Measurements from ENCODE around the gene LRPAP1. TPM values are rescaled to one million over a fixed set of nuclear protein-coding genes. Genes with fewer than 3 reads are reported as not detected.

The LRPAP1 gene
- total RNA-seq, 1 donor: 82.9 TPM

GRCh38 chr4:3463556-3464348 lies 68.5 kb downstream of the LRPAP1 start:
- TF ChIP-seq, protein P1, sequence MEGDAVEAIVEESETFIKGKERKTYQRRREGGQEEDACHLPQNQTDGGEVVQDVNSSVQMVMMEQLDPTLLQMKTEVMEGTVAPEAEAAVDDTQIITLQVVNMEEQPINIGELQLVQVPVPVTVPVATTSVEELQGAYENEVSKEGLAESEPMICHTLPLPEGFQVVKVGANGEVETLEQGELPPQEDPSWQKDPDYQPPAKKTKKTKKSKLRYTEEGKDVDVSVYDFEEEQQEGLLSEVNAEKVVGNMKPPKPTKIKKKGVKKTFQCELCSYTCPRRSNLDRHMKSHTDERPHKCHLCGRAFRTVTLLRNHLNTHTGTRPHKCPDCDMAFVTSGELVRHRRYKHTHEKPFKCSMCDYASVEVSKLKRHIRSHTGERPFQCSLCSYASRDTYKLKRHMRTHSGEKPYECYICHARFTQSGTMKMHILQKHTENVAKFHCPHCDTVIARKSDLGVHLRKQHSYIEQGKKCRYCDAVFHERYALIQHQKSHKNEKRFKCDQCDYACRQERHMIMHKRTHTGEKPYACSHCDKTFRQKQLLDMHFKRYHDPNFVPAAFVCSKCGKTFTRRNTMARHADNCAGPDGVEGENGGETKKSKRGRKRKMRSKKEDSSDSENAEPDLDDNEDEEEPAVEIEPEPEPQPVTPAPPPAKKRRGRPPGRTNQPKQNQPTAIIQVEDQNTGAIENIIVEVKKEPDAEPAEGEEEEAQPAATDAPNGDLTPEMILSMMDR (IDR thresholded peaks at IDR 0.05; ENCODE audit: extremely low read depth, low read depth, low read length): no peak
- Histone ChIP-seq H2AFZ (ENCODE audit: low read length) (no peak overlapping the region), H4K20me1 (ENCODE audit: insufficient read depth, low read length) (no peaks in the 10 kb centered on the region), H3K4me2 (ENCODE audit: insufficient read depth, low read length) (no peak overlapping the region), H3K27me3 (ENCODE audit: insufficient read depth, low read length) (peaks cover 38% of the 10 kb centered on the region), H3K27ac (ENCODE audit: low read depth, low read length) (no peak overlapping the region), H3K4me3 (ENCODE audit: insufficient read depth, low read length) (no peak overlapping the region), H3K79me2 (ENCODE audit: insufficient read depth, low read length) (no peaks in the 10 kb centered on the region), H3K4me1 (ENCODE audit: insufficient read depth, low read length) (no peaks in the 10 kb centered on the region), H3K9me3 (ENCODE audit: low read depth, low read length) (no peaks in the 10 kb centered on the region), H3K36me3 (ENCODE audit: insufficient read depth, low read length) (no peaks in the 10 kb centered on the region)
- no peak for DNase-seq (ENCODE audit: insufficient read length, low spot score, missing footprints)

GRCh38 chr4:3462790-3463415 lies 69.3 kb downstream of the LRPAP1 start, which contains the start of gene DOK7:
Gene DOK7, plus strand, starts transcription at chr4:3463306. Its CDS starts 70 bp downstream, at chr4:3463376.
- Histone ChIP-seq H3K27ac (ENCODE audit: low read depth, low read length) (no peak within 1 kb of the TSS), H3K36me3 (ENCODE audit: insufficient read depth, low read length) (no peaks in the 10 kb centered on the region), H4K20me1 (ENCODE audit: insufficient read depth, low read length) (no peaks in the 10 kb centered on the region), H3K79me2 (ENCODE audit: insufficient read depth, low read length) (no peaks in the 10 kb centered on the region), H3K27me3 (ENCODE audit: insufficient read depth, low read length) (peaks cover 42% of the 10 kb centered on the region), H3K4me2 (ENCODE audit: insufficient read depth, low read length) (no peak within 1 kb of the TSS), H2AFZ (ENCODE audit: low read length) (no peak within 1 kb of the TSS), H3K9me3 (ENCODE audit: low read depth, low read length) (no peaks in the 10 kb centered on the region), H3K4me1 (ENCODE audit: insufficient read depth, low read length) (no peaks in the 10 kb centered on the region), H3K4me3 (ENCODE audit: insufficient read depth, low read length) (no peak within 1 kb of the TSS)
- TF ChIP-seq, protein P1 (IDR thresholded peaks at IDR 0.05; ENCODE audit: extremely low read depth, low read depth, low read length): no peak
- DNase-seq (ENCODE audit: insufficient read length, low spot score, missing footprints): no peak

- no peak overlapping the region for H3K4me3 ChIP-seq (ENCODE audit: insufficient read depth, low read length)
These were observed 69.9 kb downstream of the LRPAP1 start for GRCh38 chr4:3462321-3462789.

More at GRCh38 chr4:3462321-3462789, 69.9 kb downstream of the LRPAP1 start:
- no peaks in the 10 kb centered on the region for H3K36me3 ChIP-seq (ENCODE audit: insufficient read depth, low read length)
- no peaks in the 10 kb centered on the region for H4K20me1 ChIP-seq (ENCODE audit: insufficient read depth, low read length)
- H2AFZ ChIP-seq (ENCODE audit: low read length): no peak overlapping the region
- H3K27ac ChIP-seq (ENCODE audit: low read depth, low read length): no peak overlapping the region
- no peaks in the 10 kb centered on the region for H3K79me2 ChIP-seq (ENCODE audit: insufficient read depth, low read length)
- H3K4me2 ChIP-seq (ENCODE audit: insufficient read depth, low read length): no peak overlapping the region
- DNase-seq (ENCODE audit: insufficient read length, low spot score, missing footprints): no peak
- no peaks in the 10 kb centered on the region for H3K9me3 ChIP-seq (ENCODE audit: low read depth, low read length)
- peaks cover 42% of the 10 kb centered on the region for H3K27me3 ChIP-seq (ENCODE audit: insufficient read depth, low read length)
- TF ChIP-seq, protein P1 (IDR thresholded peaks at IDR 0.05; ENCODE audit: extremely low read depth, low read depth, low read length): no peak
- H3K4me1 ChIP-seq (ENCODE audit: insufficient read depth, low read length): no peaks in the 10 kb centered on the region
